ENCODE results near the gene RPP38.

The RPP38 gene, protein sequence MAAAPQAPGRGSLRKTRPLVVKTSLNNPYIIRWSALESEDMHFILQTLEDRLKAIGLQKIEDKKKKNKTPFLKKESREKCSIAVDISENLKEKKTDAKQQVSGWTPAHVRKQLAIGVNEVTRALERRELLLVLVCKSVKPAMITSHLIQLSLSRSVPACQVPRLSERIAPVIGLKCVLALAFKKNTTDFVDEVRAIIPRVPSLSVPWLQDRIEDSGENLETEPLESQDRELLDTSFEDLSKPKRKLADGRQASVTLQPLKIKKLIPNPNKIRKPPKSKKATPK

DNA sequence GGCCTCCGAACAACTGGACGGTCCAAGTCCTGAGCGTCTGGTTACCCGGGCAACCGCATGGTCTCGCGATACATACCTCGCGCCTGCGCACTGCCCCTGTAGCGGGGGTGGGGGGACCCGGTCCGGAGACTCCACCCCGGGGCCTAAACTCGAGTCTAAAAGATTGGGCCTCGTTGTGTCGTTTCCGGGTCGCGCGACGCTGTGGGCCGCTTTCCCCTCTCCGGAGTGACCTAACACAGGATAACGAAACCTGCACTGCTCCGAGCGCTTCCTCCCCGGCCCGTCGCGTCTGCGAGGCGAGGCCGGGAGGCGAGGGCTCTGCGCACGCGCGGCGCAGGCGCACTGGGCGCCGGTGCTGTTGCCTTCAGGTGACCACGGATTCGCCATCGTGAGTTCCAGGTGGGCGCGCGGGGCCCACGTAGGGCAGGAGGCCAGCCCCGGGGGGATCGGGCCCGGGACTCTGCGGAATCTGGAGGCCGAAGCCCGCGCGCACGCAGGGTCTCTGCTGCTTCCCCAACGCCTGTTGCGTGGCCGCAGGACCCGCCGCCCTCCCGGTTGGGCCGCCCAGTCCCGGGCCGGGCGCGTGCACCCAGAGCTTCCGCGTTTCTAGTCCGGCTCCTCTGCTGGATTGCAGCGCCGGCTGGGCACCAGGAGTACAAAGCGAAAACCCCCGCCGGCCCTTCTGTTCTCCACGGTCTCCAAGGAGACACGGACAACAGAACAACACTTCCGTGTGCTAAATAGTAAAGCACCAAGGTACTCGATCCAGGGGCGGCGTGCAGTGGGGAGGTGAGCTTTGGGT lies at the start of gene RPP38:
TSS of gene RPP38 (plus strand) at position 345 of the 802 bp plus-strand sequence. CDS start 5,960 bp downstream, outside the sequence.
- Histone ChIP-seq H3K27ac (ENCODE audit: low read depth in 2 of 2, low read length in 2 of 2) (peak within 1 kb of the TSS; percentile 97 to 99), H3K27me3 (ENCODE audit: control insufficient read depth in 2 of 2, insufficient read depth in 2 of 2, low read length in 2 of 2) (no peaks in the 10 kb centered on the region), H3K9ac (ENCODE audit: low read depth in 1 of 2, low read length in 2 of 2) (peak within 1 kb of the TSS; percentile 88 to 93), H3K36me3 (ENCODE audit: control insufficient read depth in 2 of 2, insufficient read depth in 2 of 2, low read length in 2 of 2) (peaks cover 2 to 4% of the 10 kb centered on the region in 2 donors), H3K4me1 (ENCODE audit: control insufficient read depth in 2 of 2, insufficient read depth in 2 of 2, low read length in 2 of 2) (peaks cover 23 to 25% of the 10 kb centered on the region in 2 donors), H3K9me3 (ENCODE audit: control insufficient read depth in 2 of 2, low read length in 2 of 2) (no peaks in the 10 kb centered on the region), H3K4me3 (ENCODE audit: low read length in 2 of 2) (peak within 1 kb of the TSS; percentile 92 to 94)

DNA sequence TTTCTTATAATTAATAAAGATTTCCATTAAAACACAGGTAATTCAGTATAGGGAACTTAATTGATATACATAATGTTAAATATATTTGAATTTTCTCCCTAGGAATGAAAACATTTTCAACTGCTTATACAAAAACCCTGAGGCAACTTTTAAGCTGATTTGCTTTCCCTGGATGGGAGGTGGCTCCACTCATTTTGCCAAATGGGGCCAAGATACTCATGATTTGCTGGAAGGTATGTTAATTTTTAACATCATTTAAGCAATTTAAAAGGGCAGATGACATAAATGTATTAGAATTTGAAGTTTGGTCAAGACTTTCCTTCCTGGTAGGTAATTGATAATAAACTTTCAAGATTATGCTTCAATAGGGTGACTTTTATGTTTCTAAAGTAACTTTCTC lies 47.6 kb upstream of the RPP38 start:
- Histone ChIP-seq H3K4me3 (ENCODE audit: low read length in 2 of 2) (no peak overlapping the region), H3K4me1 (ENCODE audit: control insufficient read depth in 2 of 2, insufficient read depth in 2 of 2, low read length in 2 of 2) (no peaks in the 10 kb centered on the region), H3K27ac (ENCODE audit: low read depth in 2 of 2, low read length in 2 of 2) (no peak overlapping the region), H3K9ac (ENCODE audit: low read depth in 1 of 2, low read length in 2 of 2) (no peak overlapping the region), H3K27me3 (ENCODE audit: control insufficient read depth in 2 of 2, insufficient read depth in 2 of 2, low read length in 2 of 2) (no peaks in the 10 kb centered on the region), H3K36me3 (ENCODE audit: control insufficient read depth in 2 of 2, insufficient read depth in 2 of 2, low read length in 2 of 2) (no peaks in the 10 kb centered on the region), H3K9me3 (ENCODE audit: control insufficient read depth in 2 of 2, low read length in 2 of 2) (no peaks in the 10 kb centered on the region)

DNA sequence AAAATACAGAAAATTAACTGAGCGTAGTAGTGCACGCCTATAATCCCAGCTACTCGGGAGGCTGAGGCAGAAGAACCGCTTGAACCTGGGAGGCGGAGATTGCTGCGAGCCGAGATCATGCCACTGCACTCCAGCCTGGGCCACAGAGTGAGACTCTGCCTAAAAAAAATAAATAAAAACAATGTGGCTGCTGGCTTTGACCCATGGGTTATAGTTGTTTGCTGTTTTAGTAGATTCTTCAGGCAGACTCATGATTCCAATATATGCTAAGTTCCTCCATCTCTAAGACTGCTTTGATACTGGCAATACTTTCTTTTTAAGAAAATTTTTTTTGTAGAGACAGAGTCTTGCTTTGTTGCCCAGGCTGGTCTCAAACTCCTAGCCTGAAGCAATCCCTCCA lies 45.0 kb upstream of the RPP38 start:
- Histone ChIP-seq H3K27me3 (ENCODE audit: control insufficient read depth in 2 of 2, insufficient read depth in 2 of 2, low read length in 2 of 2) (no peaks in the 10 kb centered on the region), H3K27ac (ENCODE audit: low read depth in 2 of 2, low read length in 2 of 2) (no peak overlapping the region), H3K9me3 (ENCODE audit: control insufficient read depth in 2 of 2, low read length in 2 of 2) (no peaks in the 10 kb centered on the region), H3K36me3 (ENCODE audit: control insufficient read depth in 2 of 2, insufficient read depth in 2 of 2, low read length in 2 of 2) (no peaks in the 10 kb centered on the region), H3K9ac (ENCODE audit: low read depth in 1 of 2, low read length in 2 of 2) (no peak overlapping the region), H3K4me3 (ENCODE audit: low read length in 2 of 2) (no peak overlapping the region), H3K4me1 (ENCODE audit: control insufficient read depth in 2 of 2, insufficient read depth in 2 of 2, low read length in 2 of 2) (no peaks in the 10 kb centered on the region)

DNA sequence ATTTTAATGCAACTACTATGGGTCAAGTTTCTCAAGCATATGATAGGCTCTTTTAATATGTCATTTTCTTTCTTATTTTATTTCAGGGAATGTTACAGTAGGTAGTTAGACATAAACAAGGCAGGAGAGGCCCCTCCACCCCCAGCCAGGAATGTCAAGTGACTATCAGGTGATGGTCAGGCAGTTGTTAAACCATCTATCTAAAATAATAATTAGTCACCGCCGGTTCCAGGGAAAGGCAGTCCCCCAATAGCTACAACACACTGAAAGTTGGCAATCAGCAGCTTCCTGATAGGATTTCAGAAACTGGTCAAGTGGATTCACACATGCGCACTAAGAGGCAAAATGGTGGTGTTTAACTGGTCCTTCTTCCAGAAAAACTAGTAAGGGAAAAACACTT lies 44.1 kb upstream of the RPP38 start:
- Histone ChIP-seq H3K36me3 (ENCODE audit: control insufficient read depth in 2 of 2, insufficient read depth in 2 of 2, low read length in 2 of 2) (no peaks in the 10 kb centered on the region), H3K9ac (ENCODE audit: low read depth in 1 of 2, low read length in 2 of 2) (no peak overlapping the region), H3K4me3 (ENCODE audit: low read length in 2 of 2) (no peak overlapping the region), H3K27ac (ENCODE audit: low read depth in 2 of 2, low read length in 2 of 2) (no peak overlapping the region), H3K27me3 (ENCODE audit: control insufficient read depth in 2 of 2, insufficient read depth in 2 of 2, low read length in 2 of 2) (no peaks in the 10 kb centered on the region), H3K4me1 (ENCODE audit: control insufficient read depth in 2 of 2, insufficient read depth in 2 of 2, low read length in 2 of 2) (no peaks in the 10 kb centered on the region), H3K9me3 (ENCODE audit: control insufficient read depth in 2 of 2, low read length in 2 of 2) (no peaks in the 10 kb centered on the region)

DNA sequence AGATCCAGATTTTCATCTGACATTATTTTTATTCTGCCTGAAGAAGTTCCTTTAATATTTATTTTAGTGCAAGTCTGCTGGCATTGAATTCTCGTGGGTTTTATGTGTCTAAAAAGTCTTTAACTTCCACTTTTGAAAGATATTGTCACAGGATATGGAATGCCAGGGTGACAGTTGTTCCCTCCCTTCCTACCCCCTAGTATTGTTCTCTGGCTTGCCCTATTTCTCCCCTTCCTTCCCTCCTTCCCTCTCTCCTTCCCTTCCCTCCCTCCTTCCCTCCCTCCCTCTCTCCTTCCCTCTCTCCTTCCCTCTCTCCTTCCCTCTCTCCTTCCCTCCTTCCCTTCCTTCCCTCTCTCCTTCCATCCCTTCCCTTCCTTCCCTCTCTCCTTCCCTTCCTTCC lies 38.5 kb upstream of the RPP38 start:
- Histone ChIP-seq H3K27ac (ENCODE audit: low read depth in 2 of 2, low read length in 2 of 2) (no peak overlapping the region), H3K9me3 (ENCODE audit: control insufficient read depth in 2 of 2, low read length in 2 of 2) (peaks cover 0 to 5% of the 10 kb centered on the region in 2 donors), H3K4me1 (ENCODE audit: control insufficient read depth in 2 of 2, insufficient read depth in 2 of 2, low read length in 2 of 2) (no peaks in the 10 kb centered on the region), H3K36me3 (ENCODE audit: control insufficient read depth in 2 of 2, insufficient read depth in 2 of 2, low read length in 2 of 2) (no peaks in the 10 kb centered on the region), H3K27me3 (ENCODE audit: control insufficient read depth in 2 of 2, insufficient read depth in 2 of 2, low read length in 2 of 2) (no peaks in the 10 kb centered on the region), H3K4me3 (ENCODE audit: low read length in 2 of 2) (no peak overlapping the region), H3K9ac (ENCODE audit: low read depth in 1 of 2, low read length in 2 of 2) (no peak overlapping the region)

DNA sequence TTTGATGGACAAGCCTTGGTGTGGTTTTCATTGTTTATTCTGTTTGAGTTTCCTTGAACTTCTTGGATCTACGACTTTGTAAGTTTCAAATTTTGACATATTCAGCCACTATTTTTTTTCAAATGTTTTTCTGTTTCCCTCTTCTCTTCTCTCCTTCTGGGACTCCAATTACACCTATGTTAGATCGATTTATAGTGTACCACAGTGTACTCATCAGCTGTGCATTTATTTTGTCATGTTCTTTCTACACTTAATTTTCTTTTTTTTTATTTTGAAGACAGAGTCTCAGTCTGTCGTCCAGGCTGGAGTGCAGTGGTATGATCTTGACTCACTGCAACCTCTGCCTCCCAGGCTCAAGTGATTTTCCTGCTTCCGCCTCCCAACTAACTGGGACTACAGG lies 37.2 kb upstream of the RPP38 start:
- H3K9ac ChIP-seq (ENCODE audit: low read depth in 1 of 2, low read length in 2 of 2) = no peak overlapping the region

DNA sequence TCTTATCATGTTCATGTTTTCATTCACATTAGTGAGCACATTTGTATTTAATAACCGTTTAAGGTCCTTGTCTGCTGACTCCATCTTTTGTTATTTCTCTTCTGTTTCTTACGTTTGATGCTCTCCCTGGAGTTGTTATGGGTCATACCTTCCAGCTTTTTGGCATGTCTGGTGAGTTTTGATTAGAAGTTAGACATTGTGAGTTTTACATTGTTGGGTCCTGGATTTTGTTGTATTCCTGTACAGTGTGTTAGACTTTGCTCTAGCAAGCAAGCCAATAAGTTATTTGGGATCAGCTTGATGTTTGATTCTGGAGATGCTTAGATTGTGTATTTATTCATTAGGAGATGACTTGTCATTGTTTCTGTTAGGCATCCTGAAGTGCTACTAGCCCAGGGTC lies 36.5 kb upstream of the RPP38 start:
- no peaks in the 10 kb centered on the region for H3K4me1 ChIP-seq (ENCODE audit: control insufficient read depth in 2 of 2, insufficient read depth in 2 of 2, low read length in 2 of 2)
- H3K4me3 ChIP-seq (ENCODE audit: low read length in 2 of 2) = no peak overlapping the region
- no peak overlapping the region for H3K27ac ChIP-seq (ENCODE audit: low read depth in 2 of 2, low read length in 2 of 2)
- no peaks in the 10 kb centered on the region for H3K36me3 ChIP-seq (ENCODE audit: control insufficient read depth in 2 of 2, insufficient read depth in 2 of 2, low read length in 2 of 2)
- no peaks in the 10 kb centered on the region for H3K27me3 ChIP-seq (ENCODE audit: control insufficient read depth in 2 of 2, insufficient read depth in 2 of 2, low read length in 2 of 2)
- H3K9ac ChIP-seq (ENCODE audit: low read depth in 1 of 2, low read length in 2 of 2) = no peak overlapping the region
- H3K9me3 ChIP-seq (ENCODE audit: control insufficient read depth in 2 of 2, low read length in 2 of 2) = peaks cover 0 to 5% of the 10 kb centered on the region in 2 donors

More for the DNA sequence above, 37.2 kb upstream of the RPP38 start:
- Histone ChIP-seq H3K27ac (ENCODE audit: low read depth in 2 of 2, low read length in 2 of 2) (no peak overlapping the region), H3K9me3 (ENCODE audit: control insufficient read depth in 2 of 2, low read length in 2 of 2) (peaks cover 0 to 5% of the 10 kb centered on the region in 2 donors), H3K4me1 (ENCODE audit: control insufficient read depth in 2 of 2, insufficient read depth in 2 of 2, low read length in 2 of 2) (no peaks in the 10 kb centered on the region), H3K4me3 (ENCODE audit: low read length in 2 of 2) (no peak overlapping the region), H3K36me3 (ENCODE audit: control insufficient read depth in 2 of 2, insufficient read depth in 2 of 2, low read length in 2 of 2) (no peaks in the 10 kb centered on the region), H3K27me3 (ENCODE audit: control insufficient read depth in 2 of 2, insufficient read depth in 2 of 2, low read length in 2 of 2) (no peaks in the 10 kb centered on the region)

DNA sequence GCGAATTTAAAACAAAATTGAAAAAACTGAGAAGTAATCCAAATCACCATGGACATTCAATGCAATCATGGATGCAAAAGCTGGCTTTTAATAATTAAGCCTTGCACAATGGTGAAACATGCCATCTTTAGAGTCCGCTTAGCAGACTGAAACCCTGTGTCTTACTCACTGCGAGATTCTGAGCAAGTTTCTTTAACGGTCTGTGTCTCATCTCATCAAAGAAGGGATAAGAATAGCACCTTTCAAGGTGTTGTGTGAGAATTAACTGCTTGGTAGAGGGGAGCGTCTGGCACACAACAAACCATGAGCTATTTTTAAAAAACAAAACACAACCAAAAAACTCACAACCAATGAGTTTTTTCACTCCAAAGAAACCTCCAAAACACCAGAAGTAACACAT lies 30.0 kb upstream of the RPP38 start:
- no peaks in the 10 kb centered on the region for H3K4me1 ChIP-seq (ENCODE audit: control insufficient read depth in 2 of 2, insufficient read depth in 2 of 2, low read length in 2 of 2)
- H3K36me3 ChIP-seq (ENCODE audit: control insufficient read depth in 2 of 2, insufficient read depth in 2 of 2, low read length in 2 of 2) = no peaks in the 10 kb centered on the region
- no peaks in the 10 kb centered on the region for H3K27me3 ChIP-seq (ENCODE audit: control insufficient read depth in 2 of 2, insufficient read depth in 2 of 2, low read length in 2 of 2)
- H3K9ac ChIP-seq (ENCODE audit: low read depth in 1 of 2, low read length in 2 of 2) = no peak overlapping the region
- H3K27ac ChIP-seq (ENCODE audit: low read depth in 2 of 2, low read length in 2 of 2) = no peak overlapping the region
- H3K4me3 ChIP-seq (ENCODE audit: low read length in 2 of 2) = no peak overlapping the region
- H3K9me3 ChIP-seq (ENCODE audit: control insufficient read depth in 2 of 2, low read length in 2 of 2) = no peaks in the 10 kb centered on the region

DNA sequence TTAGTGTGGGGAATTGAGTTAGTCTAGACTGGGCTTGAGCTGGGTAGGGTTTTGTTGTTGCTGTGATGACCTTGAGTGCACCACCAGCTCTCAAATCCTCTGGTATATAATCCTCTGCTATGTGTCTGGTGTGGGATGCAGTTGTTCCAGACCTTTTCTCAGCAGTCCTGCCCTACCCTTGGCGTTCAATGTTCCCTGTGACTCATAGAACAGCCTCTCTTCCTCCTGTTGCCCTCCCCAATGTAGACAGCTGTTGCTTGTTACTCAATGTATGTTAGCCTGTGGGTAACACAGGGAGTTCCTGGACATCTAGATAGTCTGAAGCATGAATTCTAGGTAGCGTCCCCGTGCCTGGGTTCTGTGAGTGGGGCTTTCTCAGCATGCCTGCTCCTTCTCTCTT lies 28.4 kb upstream of the RPP38 start:
- Histone ChIP-seq H3K27ac (ENCODE audit: low read depth in 2 of 2, low read length in 2 of 2) (no peak overlapping the region), H3K4me1 (ENCODE audit: control insufficient read depth in 2 of 2, insufficient read depth in 2 of 2, low read length in 2 of 2) (no peaks in the 10 kb centered on the region), H3K4me3 (ENCODE audit: low read length in 2 of 2) (no peak overlapping the region), H3K9ac (ENCODE audit: low read depth in 1 of 2, low read length in 2 of 2) (no peak overlapping the region), H3K9me3 (ENCODE audit: control insufficient read depth in 2 of 2, low read length in 2 of 2) (no peaks in the 10 kb centered on the region), H3K36me3 (ENCODE audit: control insufficient read depth in 2 of 2, insufficient read depth in 2 of 2, low read length in 2 of 2) (no peaks in the 10 kb centered on the region), H3K27me3 (ENCODE audit: control insufficient read depth in 2 of 2, insufficient read depth in 2 of 2, low read length in 2 of 2) (no peaks in the 10 kb centered on the region)

DNA sequence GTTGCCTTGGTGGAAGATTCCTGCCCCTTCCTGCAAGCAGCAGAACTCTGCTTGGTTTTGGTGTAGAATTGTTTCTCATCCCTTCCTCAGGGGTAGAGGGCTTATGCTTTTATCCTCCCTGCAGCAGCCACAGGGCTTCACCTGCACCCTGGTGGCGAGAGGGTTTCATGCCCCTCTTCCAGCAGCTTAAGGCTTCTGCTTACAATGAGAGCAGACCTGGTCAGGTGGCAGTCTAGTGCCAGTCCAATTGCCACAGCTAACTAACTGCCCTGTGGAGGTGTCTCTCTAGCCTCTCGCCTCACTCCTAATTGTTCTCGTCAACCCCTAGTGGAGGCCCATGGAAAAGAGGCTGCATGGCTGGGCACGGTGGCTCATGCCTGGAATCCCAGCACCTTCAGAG lies 27.9 kb upstream of the RPP38 start:
- Histone ChIP-seq H3K27ac (ENCODE audit: low read depth in 2 of 2, low read length in 2 of 2) (no peak overlapping the region), H3K4me3 (ENCODE audit: low read length in 2 of 2) (no peak overlapping the region), H3K4me1 (ENCODE audit: control insufficient read depth in 2 of 2, insufficient read depth in 2 of 2, low read length in 2 of 2) (no peaks in the 10 kb centered on the region), H3K9ac (ENCODE audit: low read depth in 1 of 2, low read length in 2 of 2) (no peak overlapping the region), H3K36me3 (ENCODE audit: control insufficient read depth in 2 of 2, insufficient read depth in 2 of 2, low read length in 2 of 2) (no peaks in the 10 kb centered on the region), H3K9me3 (ENCODE audit: control insufficient read depth in 2 of 2, low read length in 2 of 2) (no peaks in the 10 kb centered on the region), H3K27me3 (ENCODE audit: control insufficient read depth in 2 of 2, insufficient read depth in 2 of 2, low read length in 2 of 2) (no peaks in the 10 kb centered on the region)

Data from mucosa of rectum (tissue), 2 donors.